Muscle layer of duodenum (tissue), 2 donors: Measurements from ENCODE around the gene NOS1AP.

Experiments
- H3K27ac ChIP-seq: one replicate; pipeline ENCODE4 v1.7.0; 2013; ENCODE audit warnings: mild to moderate bottlenecking, low read length
- H3K27me3 ChIP-seq: one replicate; pipeline ENCODE4 v1.7.0; 2013; ENCODE audit warnings: low read depth, mild to moderate bottlenecking, control low read depth, low read length
- H3K36me3 ChIP-seq, 2 donors: one replicate each; pipeline ENCODE4 v1.7.0; 2013; ENCODE audit warnings: low read length in 2 of 2, control low read depth in 1 of 2, mild to moderate bottlenecking in 1 of 2; ENCODE audit not compliant: insufficient read depth in 2 of 2, control insufficient read depth in 1 of 2
- H3K4me1 ChIP-seq, 2 donors: one replicate each; pipeline ENCODE4 v1.7.0; 2013; ENCODE audit warnings: low read length in 2 of 2, mild to moderate bottlenecking in 2 of 2, control low read depth in 1 of 2, moderate library complexity in 1 of 2; ENCODE audit not compliant: insufficient read depth in 2 of 2, control insufficient read depth in 1 of 2
- H3K4me3 ChIP-seq, 2 donors: one replicate each; pipeline ENCODE4 v1.7.0; 2013; ENCODE audit warnings: low read length in 2 of 2, low read depth in 1 of 2, mild to moderate bottlenecking in 1 of 2
- H3K9me3 ChIP-seq, 2 donors: one replicate each; pipeline ENCODE4 v1.7.0; 2013; ENCODE audit warnings: low read length in 2 of 2, control low read depth in 1 of 2, mild to moderate bottlenecking in 1 of 2; ENCODE audit not compliant: control insufficient read depth in 1 of 2
- donor health status: healthy.

The NOS1AP gene

GRCh38 chr1:162363823-162364222, 294.3 kb downstream of the NOS1AP start:
- H3K27ac ChIP-seq, result no peak overlapping the region
- H3K4me1 ChIP-seq, result no peaks in the 10 kb centered on the region
- H3K9me3 ChIP-seq, result no peaks in the 10 kb centered on the region
- H3K4me3 ChIP-seq, result no peak overlapping the region
- H3K36me3 ChIP-seq, result peaks cover 0 to 4% of the 10 kb centered on the region in 2 donors
- H3K27me3 ChIP-seq, result no peaks in the 10 kb centered on the region

DNA sequence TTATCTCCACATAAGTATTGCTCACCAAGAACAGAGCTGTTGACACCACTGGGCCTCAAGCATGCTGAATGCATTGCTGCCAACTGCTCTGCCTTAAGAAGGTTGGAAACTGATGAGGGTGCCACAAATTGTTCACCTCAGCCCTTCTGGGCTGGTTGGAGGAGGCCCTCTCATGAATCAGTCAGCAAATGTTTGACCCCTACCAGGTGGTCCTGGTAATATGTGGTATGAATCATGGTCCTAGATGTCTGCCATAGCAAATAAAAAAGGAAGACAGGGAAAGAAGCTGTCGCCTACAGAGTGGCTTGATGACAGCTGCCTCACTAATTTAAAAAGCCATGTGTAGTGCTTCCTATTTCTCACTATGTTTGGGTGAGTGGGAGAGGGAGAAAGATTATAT, 295.0 kb downstream of the NOS1AP start:
- Histone ChIP-seq H3K27me3 (no peaks in the 10 kb centered on the region), H3K4me1 (no peaks in the 10 kb centered on the region), H3K36me3 (peaks cover 0 to 4% of the 10 kb centered on the region in 2 donors), H3K27ac (no peak overlapping the region), H3K9me3 (no peaks in the 10 kb centered on the region), H3K4me3 (no peak overlapping the region)

- H3K4me3 ChIP-seq, result no peak overlapping the region
- no peaks in the 10 kb centered on the region for H3K27me3 ChIP-seq
- H3K36me3 ChIP-seq, result peaks cover 0 to 4% of the 10 kb centered on the region in 2 donors
- no peak overlapping the region for H3K27ac ChIP-seq
- no peaks in the 10 kb centered on the region for H3K9me3 ChIP-seq
- no peaks in the 10 kb centered on the region for H3K4me1 ChIP-seq
Measured at GRCh38 chr1:162365284-162366020, 296.0 kb downstream of the NOS1AP start.

DNA sequence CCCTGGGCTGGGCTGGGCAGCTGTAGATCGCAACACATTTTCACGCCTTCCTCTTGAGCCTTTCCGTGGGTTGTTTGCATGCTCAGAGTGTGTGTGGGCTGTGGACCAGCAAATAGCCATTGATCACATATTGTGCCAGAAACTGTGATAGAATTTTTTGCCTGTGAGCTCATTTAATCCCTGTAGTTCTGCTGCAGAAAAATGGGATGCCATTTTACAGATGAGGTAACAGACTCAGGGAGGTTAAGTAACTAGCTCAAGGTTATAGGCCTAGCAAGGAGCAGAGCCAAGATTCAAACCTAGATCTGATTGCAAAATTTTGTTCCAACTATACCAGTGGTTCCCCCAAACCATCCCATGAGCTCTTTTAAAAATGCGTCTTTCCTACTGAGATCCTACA, 296.7 kb downstream of the NOS1AP start:
- Histone ChIP-seq H3K27ac (no peak overlapping the region), H3K27me3 (no peaks in the 10 kb centered on the region), H3K36me3 (peaks cover 0 to 4% of the 10 kb centered on the region in 2 donors), H3K4me1 (no peaks in the 10 kb centered on the region), H3K4me3 (no peak overlapping the region), H3K9me3 (no peaks in the 10 kb centered on the region)

DNA sequence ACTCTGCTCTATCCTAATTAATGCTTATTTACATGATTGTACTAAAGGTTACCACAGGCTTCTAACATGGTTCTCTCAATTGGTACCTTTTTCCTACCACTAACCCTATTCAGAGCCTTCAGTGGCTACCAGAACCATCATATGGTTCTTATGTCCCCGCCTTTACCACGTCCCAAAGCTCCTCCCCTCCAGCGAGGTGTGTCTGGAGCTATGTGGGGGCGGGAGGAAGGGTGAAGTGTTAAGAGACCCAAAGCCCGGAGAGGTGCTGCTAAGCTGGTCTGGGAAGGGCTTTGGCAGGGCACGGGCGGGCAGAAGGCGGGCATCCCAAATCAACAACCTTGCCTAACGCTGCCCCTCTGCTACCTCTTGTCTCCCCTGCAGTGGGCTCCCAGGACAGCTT, 297.2 kb downstream of the NOS1AP start:
- Histone ChIP-seq H3K27ac (no peak overlapping the region), H3K36me3 (peaks cover 0 to 2% of the 10 kb centered on the region in 2 donors), H3K4me1 (no peaks in the 10 kb centered on the region), H3K9me3 (no peaks in the 10 kb centered on the region), H3K27me3 (no peaks in the 10 kb centered on the region), H3K4me3 (peak overlapping the region; percentile 40 to 61)

DNA sequence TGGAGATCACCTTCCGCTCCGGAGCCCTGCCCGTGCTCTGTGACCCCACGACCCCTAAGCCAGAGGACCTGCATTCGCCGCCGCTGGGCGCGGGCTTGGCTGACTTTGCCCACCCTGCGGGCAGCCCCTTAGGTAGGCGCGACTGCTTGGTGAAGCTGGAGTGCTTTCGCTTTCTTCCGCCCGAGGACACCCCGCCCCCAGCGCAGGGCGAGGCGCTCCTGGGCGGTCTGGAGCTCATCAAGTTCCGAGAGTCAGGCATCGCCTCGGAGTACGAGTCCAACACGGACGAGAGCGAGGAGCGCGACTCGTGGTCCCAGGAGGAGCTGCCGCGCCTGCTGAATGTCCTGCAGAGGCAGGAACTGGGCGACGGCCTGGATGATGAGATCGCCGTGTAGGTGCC, 297.6 kb downstream of the NOS1AP start:
- H3K4me3 ChIP-seq, result peak overlapping the region; percentile 40 to 61
- no peak overlapping the region for H3K27ac ChIP-seq
- no peaks in the 10 kb centered on the region for H3K27me3 ChIP-seq
- no peaks in the 10 kb centered on the region for H3K36me3 ChIP-seq
- no peaks in the 10 kb centered on the region for H3K4me1 ChIP-seq
- no peaks in the 10 kb centered on the region for H3K9me3 ChIP-seq

GRCh38 chr1:162367772-162368171, 298.3 kb downstream of the NOS1AP start:
- no peaks in the 10 kb centered on the region for H3K9me3 ChIP-seq
- H3K27ac ChIP-seq, result no peak overlapping the region
- H3K4me1 ChIP-seq, result no peaks in the 10 kb centered on the region
- H3K4me3 ChIP-seq, result no peak overlapping the region
- no peaks in the 10 kb centered on the region for H3K36me3 ChIP-seq
- no peaks in the 10 kb centered on the region for H3K27me3 ChIP-seq

DNA sequence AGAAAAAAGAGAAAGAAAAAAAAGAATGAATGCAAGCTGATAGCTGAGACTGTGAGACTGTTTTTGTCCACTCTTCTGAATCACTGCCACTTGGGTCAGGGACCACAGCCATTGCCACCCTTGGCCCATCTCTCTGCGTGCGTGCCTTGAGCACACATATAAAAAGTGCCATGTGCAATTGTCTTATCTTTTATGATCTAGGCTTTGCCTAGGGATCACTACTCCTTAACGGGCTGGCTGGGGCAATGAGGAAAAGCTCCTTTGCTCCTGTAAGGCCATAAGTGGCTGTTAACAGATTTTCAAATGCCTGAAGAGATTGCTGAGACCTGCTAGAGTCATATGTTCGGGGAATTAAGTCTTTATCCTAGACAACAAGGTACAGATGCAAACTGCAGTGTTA, 299.0 kb downstream of the NOS1AP start:
- no peak overlapping the region for H3K27ac ChIP-seq
- no peaks in the 10 kb centered on the region for H3K4me1 ChIP-seq
- H3K4me3 ChIP-seq, result no peak overlapping the region
- no peaks in the 10 kb centered on the region for H3K27me3 ChIP-seq
- H3K9me3 ChIP-seq, result no peaks in the 10 kb centered on the region
- H3K36me3 ChIP-seq, result no peaks in the 10 kb centered on the region

GRCh38 chr1:162369571-162369970, 300.1 kb downstream of the NOS1AP start:
- Histone ChIP-seq H3K36me3 (no peaks in the 10 kb centered on the region), H3K4me3 (no peak overlapping the region), H3K27ac (no peak overlapping the region), H3K9me3 (no peaks in the 10 kb centered on the region), H3K4me1 (no peaks in the 10 kb centered on the region), H3K27me3 (no peaks in the 10 kb centered on the region)

DNA sequence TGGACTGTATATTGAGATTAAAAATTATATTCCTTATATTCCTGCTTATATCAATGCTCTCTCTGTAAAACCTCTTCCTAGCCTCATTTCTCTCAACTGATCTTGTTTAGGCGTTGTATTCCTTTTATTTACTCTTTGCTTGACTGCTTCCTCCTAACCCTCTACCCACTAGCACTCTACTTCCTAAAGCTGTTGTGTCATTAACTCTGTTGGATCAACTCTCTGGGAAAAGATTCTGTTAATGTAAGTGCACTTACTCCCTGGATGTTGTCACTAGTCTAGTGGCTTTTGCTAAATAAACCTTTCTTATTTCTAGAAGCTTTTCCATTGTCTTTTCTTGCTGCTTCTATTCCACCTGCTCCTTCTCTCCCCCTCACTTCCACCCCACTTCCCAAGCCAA, 300.7 kb downstream of the NOS1AP start:
- no peak overlapping the region for H3K27ac ChIP-seq
- no peaks in the 10 kb centered on the region for H3K4me1 ChIP-seq
- H3K27me3 ChIP-seq, result no peaks in the 10 kb centered on the region
- H3K4me3 ChIP-seq, result no peak overlapping the region
- no peaks in the 10 kb centered on the region for H3K9me3 ChIP-seq
- H3K36me3 ChIP-seq, result no peaks in the 10 kb centered on the region

GRCh38 chr1:162370721-162371120, 301.2 kb downstream of the NOS1AP start:
- Histone ChIP-seq H3K9me3 (no peaks in the 10 kb centered on the region), H3K4me3 (no peak overlapping the region), H3K4me1 (no peaks in the 10 kb centered on the region), H3K27me3 (no peaks in the 10 kb centered on the region), H3K27ac (no peak overlapping the region), H3K36me3 (no peaks in the 10 kb centered on the region)

GRCh38 chr1:162371611-162372010, 302.1 kb downstream of the NOS1AP start:
- Histone ChIP-seq H3K4me3 (no peak overlapping the region), H3K4me1 (no peaks in the 10 kb centered on the region), H3K9me3 (no peaks in the 10 kb centered on the region), H3K27ac (no peak overlapping the region), H3K36me3 (no peaks in the 10 kb centered on the region), H3K27me3 (no peaks in the 10 kb centered on the region)
